ENCODE data around the gene KCNAB1.

DNA sequence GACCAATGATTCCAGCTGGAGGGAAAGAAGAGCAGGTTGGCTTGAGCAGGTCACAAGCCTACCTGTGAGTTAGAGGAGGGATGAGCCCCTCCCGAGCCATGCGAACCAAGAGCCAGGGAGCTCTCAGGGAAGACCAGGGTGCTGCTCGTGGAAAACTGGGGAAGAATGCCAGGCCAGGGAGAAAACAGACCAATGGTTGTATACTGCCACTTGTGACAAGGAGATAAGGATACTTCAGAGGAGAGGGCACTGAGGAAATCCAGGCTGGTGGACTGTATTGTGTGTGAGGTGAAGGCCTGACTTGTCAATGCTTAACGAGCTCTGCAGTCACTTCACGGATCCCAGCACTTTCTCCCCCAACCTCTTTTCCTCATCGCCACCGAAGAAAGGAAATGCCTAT is 256.9 kb downstream of the KCNAB1 start:
- TF ChIP-seq, protein P1, sequence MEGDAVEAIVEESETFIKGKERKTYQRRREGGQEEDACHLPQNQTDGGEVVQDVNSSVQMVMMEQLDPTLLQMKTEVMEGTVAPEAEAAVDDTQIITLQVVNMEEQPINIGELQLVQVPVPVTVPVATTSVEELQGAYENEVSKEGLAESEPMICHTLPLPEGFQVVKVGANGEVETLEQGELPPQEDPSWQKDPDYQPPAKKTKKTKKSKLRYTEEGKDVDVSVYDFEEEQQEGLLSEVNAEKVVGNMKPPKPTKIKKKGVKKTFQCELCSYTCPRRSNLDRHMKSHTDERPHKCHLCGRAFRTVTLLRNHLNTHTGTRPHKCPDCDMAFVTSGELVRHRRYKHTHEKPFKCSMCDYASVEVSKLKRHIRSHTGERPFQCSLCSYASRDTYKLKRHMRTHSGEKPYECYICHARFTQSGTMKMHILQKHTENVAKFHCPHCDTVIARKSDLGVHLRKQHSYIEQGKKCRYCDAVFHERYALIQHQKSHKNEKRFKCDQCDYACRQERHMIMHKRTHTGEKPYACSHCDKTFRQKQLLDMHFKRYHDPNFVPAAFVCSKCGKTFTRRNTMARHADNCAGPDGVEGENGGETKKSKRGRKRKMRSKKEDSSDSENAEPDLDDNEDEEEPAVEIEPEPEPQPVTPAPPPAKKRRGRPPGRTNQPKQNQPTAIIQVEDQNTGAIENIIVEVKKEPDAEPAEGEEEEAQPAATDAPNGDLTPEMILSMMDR (conservative IDR thresholded peaks at IDR 0.05 in 1 of 2, IDR thresholded peaks at IDR 0.05 in 1 of 2; ENCODE audit: low read depth in 1 of 2, low read length in 2 of 2) = no peak
- no peak for TF ChIP-seq EZH2 (IDR thresholded peaks at IDR 0.05; ENCODE audit: low read length, missing control alignments)

All from fibroblast of lung (primary cell).